Measurements from ENCODE around the gene GPRC5B.

The GPRC5B gene

GRCh38 chr16:19809121-19809635, 75.5 kb downstream of the GPRC5B start:
- DNase-seq, result no peak

DNA sequence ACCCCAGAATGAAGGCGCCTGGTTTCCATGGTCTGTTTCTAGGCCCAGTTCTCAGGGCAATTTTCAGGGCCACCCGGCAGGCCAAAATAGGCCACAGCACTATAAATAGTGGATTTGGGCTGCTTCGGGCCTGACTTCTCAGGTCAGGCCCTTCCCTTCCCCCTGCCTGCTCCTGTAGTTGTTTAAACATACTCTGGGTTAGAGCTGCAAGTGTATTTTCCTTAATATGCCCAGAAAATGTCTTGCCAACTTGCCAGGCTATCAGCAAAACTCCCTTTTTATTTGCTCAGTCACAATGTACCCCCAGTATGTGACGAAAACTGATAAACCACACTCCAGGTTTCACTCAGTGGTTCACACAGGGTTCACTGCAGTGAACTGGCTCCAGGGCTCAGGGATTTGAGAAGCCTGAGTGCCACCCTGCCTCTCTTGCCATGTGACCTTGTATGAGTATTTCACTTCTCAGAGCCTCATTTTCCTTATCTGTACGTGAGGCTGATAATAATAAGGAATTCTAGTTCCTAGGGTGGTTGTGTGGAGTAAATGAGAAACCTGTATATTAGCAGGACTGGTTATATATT, 76.5 kb downstream of the GPRC5B start:
- no peak for DNase-seq

Data from NCI-H146 (cell line).